Measurements from ENCODE around the gene TMEM53.
"Not testable (repeated sequence)": the region's sequence is repeated elsewhere in the genome, so short reads cannot be mapped to it uniquely, and the experiment has no call there.

TMEM53 gene

GRCh38 chr1:44674113-44675000 is at the start of gene TMEM53, which contains the start of gene ARMH1:
Gene TMEM53 (minus strand): TSS chr1:44674481. CDS start chr1:44674391, 90 bp downstream.
Gene ARMH1 (plus strand): TSS chr1:44674714. CDS start chr1:44689698, 14,984 bp downstream.
- in situ Hi-C loops (cut with MboI; ENCODE audit: low sequenced_read_pairs) = no loop called here

GRCh38 chr1:44723496-44724295 is 49.4 kb upstream of the TMEM53 start:
- in situ Hi-C loops (cut with MboI; ENCODE audit: low sequenced_read_pairs) = no loop called here

GRCh38 chr1:44723064-44723463 is 48.8 kb upstream of the TMEM53 start:
- in situ Hi-C loops (cut with MboI; ENCODE audit: low sequenced_read_pairs) = no loop called here

GRCh38 chr1:44721485-44722361 is 47.4 kb upstream of the TMEM53 start:
- in situ Hi-C loops (cut with MboI; ENCODE audit: low sequenced_read_pairs) = no loop called here

GRCh38 chr1:44720281-44720680 is 46.0 kb upstream of the TMEM53 start:
- in situ Hi-C loops (cut with MboI; ENCODE audit: low sequenced_read_pairs) = no loop called here

GRCh38 chr1:44719318-44719717 is 45.0 kb upstream of the TMEM53 start:
- in situ Hi-C loops (cut with MboI; ENCODE audit: low sequenced_read_pairs) = no loop called here

GRCh38 chr1:44718091-44718490 is 43.8 kb upstream of the TMEM53 start:
- in situ Hi-C loops (cut with MboI; ENCODE audit: low sequenced_read_pairs) = no loop called here

DNA sequence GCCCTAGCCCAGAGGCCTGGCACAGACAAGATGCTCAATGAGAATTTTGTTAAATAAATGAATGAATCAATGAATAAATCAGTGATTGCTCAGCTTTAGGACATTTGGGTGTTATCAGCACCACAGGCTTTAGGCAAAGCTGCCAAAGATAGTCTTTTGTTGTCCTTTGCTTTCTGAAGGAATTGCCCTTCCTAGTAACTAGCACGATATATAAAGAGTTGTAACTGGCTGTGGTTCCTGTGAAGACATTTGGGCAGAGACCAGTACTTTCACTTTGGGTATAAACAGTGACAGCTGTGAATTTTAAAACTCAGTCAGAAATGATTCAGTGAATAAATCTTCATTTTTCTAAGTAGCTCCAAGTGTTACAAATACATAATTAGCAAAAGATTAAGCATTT is 43.4 kb upstream of the TMEM53 start:
- in situ Hi-C loops (cut with MboI; ENCODE audit: low sequenced_read_pairs) = no loop called here

DNA sequence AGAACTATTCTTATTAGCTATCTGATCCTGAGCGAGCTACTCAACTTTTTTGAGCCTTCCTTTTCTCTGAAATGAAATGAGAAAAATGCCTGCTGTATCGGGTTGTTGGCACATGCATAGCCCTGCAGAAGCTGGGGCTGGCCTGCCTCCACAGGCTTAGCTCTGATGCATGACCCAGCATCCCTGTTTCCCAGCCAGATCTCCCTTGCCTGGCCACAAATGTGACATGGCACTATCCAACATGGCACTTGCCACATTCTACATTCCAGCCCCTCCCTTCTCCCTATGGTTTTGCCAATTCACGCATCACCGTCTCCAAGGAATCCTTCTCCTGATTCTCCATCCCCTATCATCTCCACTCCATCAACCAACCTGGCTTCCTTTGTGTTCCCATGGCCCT is 42.9 kb upstream of the TMEM53 start:
- in situ Hi-C loops (cut with MboI; ENCODE audit: low sequenced_read_pairs) = no loop called here

DNA sequence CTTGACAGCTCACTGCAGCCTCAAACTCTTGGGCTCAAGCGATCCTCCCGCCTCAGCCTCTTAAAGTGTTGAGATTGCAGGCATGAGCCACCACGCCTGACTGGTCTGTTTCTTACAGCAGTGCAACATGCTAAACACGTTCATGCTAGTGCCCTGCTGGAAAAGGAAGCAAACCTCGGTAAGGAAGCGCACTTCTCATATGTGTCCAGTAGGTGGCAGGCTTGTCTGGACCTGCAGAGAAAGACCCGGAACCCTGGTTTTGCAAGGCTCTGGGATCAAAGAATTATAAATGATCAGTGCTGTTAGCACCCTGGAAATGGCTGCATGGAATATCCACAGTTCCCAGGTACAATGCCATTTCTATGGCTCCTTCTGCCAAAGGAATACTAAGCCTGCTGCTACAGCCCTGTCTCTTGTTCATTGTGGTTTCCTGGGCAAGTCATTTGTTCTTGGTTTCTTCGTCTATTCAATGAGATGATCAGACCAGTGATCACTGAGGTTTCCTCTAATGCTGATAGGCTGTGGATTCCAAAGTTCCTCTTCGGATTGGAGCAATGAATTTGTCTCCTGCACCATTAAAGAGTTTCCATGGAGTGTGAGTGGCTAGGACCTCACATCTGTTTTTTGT is 40.8 kb upstream of the TMEM53 start:
- in situ Hi-C loops (cut with MboI; ENCODE audit: low sequenced_read_pairs) = no loop called here

DNA sequence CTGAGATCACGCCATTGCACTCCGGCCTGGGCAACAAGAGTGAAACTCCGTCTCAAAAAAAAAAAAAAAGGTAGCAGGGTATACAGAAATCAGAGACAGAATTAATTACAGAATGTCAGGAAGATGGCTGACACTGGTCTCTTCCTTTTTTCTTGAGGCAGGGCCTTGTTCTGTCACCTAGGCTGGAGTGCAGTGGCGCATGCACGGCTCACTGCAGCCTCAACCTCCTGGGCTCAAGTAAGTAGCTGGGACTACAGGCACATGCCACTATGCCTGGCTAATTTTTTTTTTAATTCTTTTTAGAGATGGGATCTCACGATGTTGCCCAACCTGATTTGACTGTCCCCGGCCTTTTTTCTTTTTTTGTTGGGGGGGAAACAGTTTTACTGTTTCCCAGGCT is 40.3 kb upstream of the TMEM53 start:
- in situ Hi-C loops (cut with MboI; ENCODE audit: low sequenced_read_pairs) = no loop called here

DNA sequence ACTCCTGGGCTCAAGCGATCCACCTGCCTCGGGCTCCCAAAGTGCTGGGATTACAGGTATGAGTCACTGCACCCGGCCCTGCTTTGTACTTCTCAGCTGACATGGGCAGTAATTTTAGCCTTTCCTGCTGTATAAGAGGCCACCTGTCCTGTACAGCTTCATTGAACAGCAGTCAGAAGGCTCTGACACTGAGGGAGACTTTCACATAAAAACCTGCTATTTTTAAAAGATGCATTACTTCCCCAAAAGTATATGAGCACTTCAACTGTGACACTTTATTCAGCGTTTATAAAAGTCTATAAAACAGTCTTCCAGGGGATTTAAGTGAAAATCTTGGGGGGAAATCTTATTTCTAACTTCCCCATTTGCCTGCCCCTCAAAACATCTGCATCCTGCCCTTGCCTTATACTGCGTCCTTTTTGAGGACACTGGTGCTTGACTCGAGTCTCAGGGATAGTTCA is 39.1 kb upstream of the TMEM53 start:
- in situ Hi-C loops (cut with MboI; ENCODE audit: low sequenced_read_pairs) = no loop called here

GRCh38 chr1:44707959-44708831 is 33.9 kb upstream of the TMEM53 start:
- in situ Hi-C loops (cut with MboI; ENCODE audit: low sequenced_read_pairs) = no loop called here

DNA sequence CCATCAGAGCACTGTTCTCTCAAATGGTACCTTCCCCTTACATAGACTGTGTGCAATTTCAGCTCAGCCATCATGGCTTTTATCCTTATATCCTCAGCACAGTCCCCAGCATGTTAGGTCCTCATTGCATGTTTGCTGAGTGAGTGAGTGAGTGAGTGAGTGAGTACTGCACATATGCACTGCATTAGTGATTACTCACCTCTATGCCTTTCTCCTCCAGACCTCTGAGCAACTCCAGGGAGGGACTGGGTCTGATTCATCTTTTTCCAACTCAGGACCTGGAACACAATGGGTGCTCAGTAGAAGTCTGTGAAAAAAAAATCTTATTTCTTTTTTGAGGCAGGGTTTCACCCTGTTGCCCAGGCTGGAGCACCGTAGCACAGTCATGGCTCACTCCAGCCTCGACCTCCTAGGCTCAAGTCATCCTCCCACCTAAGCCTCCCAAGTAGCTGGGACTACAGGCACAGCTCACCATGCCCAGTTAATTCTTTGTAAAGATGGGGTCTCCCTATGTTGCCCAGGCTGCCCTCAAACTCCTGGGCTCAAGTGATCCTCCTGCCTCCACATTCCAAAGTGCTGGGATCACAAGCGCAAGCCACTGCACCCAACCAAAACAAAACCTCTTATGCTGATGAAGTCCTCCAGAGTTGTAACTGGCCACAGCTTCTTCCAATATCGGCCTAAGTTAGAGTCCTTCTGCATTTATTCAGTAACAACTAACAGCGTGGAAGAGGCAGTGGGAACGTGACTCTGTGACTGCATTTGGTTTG is 33.0 kb upstream of the TMEM53 start:
- in situ Hi-C loops (cut with MboI; ENCODE audit: low sequenced_read_pairs) = no loop called here

DNA sequence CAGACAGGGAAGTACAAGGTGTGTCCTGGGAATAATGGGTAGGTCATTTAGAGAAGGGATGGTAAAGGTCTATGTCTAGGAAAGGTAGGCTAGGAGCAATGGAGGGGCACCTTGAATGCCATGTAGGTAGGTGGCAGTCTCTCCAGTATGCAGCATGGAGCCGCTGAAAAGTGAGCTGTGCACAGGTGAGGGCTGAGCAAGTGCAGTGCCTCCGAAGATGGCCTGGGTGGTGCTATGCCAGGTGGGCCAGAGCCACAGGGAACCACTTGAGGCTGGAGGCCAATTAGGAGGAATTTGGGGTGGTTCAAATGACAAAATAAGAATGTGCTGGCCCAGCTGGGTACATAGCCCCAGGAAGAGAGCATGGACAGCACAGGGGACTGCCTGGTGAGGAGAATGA is 31.7 kb upstream of the TMEM53 start:
- in situ Hi-C loops (cut with MboI; ENCODE audit: low sequenced_read_pairs) = no loop called here

DNA sequence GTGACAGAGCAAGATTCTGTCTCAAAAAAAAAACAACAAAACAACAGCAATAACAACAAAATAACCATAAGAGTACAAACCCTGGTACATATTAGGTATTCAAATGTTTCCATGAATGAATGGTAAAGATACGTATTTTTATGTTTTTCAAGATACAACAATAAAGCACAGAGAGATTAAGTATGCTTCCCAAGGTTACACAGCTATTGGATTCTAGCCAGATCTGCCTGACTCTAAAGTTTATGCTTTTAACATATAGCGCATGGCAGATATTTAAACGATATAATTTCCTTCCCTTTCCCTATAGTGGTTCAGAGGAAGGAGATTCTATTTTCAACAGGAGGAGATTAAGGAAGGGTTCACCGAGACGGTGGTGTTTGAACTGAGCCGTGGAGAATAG is 31.2 kb upstream of the TMEM53 start:
- in situ Hi-C loops (cut with MboI; ENCODE audit: low sequenced_read_pairs) = no loop called here

GRCh38 chr1:44701141-44701573 is 26.9 kb upstream of the TMEM53 start:
- in situ Hi-C loops (cut with MboI; ENCODE audit: low sequenced_read_pairs) = no loop called here

GRCh38 chr1:44700573-44700972 is 26.3 kb upstream of the TMEM53 start:
- in situ Hi-C loops (cut with MboI; ENCODE audit: low sequenced_read_pairs) = no loop called here

DNA sequence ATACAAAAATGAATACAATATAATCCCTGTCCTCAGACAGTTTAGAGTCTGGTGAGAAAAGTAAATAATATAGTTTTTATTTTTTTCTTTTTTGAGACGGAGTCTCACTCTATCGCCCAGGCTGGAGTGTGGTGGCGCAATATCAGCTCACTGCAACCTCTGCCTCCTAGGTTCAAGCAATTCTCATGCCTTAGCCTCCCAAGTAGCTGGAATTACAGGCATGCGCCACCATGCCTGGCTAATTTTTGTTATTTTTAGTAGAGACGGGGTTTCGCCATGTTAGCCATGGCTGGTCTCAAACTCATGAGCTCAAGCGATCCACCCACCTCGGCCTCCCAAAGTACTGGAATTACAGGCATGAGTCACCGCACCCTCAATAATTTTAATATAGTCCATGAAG is 25.1 kb upstream of the TMEM53 start:
- in situ Hi-C loops (cut with MboI; ENCODE audit: low sequenced_read_pairs) = not testable (repeated sequence)

All from HL-60/S4 (cell line).